Astrocyte of the cerebellum (primary cell): ENCODE results near the gene PTGDS.

Experiments
- DNase-seq: peaks from one replicate; pipeline ENCODE4 v3.0.0-alpha.2; 2011; ENCODE audit warnings: low read depth
- H3K4me3 ChIP-seq: 2 replicates; pipeline ENCODE4 v1.5.1; 2011; ENCODE audit warnings: mild to moderate bottlenecking, low read depth, low read length, moderate library complexity
- in situ Hi-C: cut with HindIII; loops from 2 replicates; pipeline ENCODE4 v1.10.0; 2017; ENCODE audit warnings: low sequenced_read_pairs
- TF ChIP-seq, protein P1 (sequence below): IDR thresholded peaks from 2 replicates; pipeline ENCODE4 v1.5.1; 2012; ENCODE audit warnings: low read length, low read depth, moderate library complexity, mild to moderate bottlenecking; ENCODE audit errors: missing control alignments

Gene PTGDS

DNA sequence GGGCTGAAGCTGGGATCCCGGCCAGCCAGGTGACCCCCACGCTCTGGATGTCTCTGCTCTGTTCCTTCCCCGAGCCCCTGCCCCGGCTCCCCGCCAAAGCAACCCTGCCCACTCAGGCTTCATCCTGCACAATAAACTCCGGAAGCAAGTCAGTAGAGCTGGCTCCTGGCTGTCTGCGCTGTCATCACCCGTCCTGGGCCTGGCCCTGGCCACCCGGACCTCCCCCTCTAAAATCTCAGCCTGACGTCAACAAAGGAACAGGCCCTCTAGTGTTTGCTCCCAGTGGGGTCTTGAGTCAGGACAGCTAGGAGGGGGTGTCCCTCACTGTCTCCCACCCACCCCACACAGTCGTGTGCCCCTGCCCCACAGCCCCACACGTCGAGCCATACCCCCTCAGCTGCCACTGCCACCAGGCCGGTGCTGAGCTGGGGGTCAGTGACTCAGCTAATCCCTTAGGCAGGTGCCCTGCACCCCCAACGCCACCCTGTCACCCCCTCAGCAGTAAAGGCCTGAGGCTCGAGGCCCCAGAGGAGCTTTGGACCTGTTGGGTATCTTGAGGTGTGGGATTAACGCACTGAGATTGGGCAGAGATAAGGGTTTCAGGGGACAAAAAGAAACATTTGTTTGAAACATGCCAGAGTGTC is 4.4 kb downstream of the PTGDS start:
- H3K4me3 ChIP-seq, result no peak overlapping the region
- TF ChIP-seq, protein P1, sequence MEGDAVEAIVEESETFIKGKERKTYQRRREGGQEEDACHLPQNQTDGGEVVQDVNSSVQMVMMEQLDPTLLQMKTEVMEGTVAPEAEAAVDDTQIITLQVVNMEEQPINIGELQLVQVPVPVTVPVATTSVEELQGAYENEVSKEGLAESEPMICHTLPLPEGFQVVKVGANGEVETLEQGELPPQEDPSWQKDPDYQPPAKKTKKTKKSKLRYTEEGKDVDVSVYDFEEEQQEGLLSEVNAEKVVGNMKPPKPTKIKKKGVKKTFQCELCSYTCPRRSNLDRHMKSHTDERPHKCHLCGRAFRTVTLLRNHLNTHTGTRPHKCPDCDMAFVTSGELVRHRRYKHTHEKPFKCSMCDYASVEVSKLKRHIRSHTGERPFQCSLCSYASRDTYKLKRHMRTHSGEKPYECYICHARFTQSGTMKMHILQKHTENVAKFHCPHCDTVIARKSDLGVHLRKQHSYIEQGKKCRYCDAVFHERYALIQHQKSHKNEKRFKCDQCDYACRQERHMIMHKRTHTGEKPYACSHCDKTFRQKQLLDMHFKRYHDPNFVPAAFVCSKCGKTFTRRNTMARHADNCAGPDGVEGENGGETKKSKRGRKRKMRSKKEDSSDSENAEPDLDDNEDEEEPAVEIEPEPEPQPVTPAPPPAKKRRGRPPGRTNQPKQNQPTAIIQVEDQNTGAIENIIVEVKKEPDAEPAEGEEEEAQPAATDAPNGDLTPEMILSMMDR, result no peak
- no peak for DNase-seq
- in situ Hi-C loops, result no loop called here

DNA sequence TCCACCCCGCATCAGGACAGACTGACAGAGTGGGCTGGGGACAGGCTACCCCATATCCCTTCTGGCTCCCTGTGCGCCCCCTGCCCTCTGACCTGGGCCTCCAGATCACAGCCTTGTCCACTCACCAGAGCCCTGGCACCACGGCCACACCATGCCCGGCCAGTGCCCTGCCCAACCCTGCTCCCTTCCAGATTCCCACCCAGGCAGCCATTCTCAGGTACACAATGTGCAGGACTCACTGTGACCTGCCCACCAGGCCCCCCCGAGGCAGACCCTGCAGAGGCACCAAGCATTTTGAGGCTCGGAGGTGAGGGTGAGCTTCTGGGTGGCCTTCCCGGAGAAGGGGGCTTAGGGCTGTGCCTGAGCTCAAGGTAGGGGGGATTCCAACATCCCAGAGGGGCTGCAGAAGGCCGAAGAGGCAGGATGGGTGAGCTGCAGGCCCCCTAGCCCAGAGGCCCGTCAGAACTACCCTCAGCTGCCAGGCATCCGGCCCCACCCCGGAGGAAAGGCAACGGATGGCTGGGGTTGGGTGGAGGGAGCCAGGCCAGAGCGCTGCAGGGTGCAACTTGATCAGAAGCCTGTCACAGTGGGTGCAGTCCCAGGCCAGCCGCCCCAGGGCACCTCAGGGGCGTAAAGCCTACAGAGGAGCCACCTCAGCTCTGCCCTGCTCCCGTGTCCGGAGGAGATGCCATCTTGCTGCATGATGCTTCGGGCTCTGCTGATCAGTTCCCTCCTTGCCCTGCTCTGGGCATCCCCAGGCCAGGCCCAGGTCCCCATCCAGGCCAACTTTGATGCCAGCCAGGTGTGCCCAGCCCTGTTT is 5.1 kb downstream of the PTGDS start, which contains the start of gene LCNL1:
Gene LCNL1 (plus strand): TSS at position 762 of the 820 bp plus-strand sequence. CDS start 594 bp downstream, outside the sequence.
- no peak for DNase-seq
- TF ChIP-seq, protein P1, result no peak
- no peak within 1 kb of the TSS for H3K4me3 ChIP-seq
- in situ Hi-C loops, result no loop called here

DNA sequence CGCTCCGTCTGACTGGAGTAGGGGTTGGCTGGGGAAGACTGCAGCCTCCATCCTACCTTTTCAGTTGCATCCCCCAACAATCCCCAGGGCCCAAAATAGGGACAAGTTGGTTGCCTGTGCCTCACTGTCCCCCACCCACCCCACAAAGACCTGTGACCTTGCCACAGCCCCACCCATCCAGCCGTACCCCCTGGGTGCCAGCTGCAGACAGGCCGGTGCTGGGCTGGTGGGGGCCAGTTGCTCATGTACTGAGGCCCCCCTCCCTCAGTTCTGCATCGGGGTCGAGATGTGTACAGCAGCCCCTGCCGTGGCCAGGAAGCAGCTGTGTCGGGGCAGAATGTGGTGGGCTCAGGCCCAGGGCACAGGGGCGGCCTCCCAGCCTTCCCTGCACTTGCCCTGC is 5.9 kb downstream of the PTGDS start:
- in situ Hi-C loops, result no loop called here
- TF ChIP-seq, protein P1, result no peak
- DNase-seq, result no peak

DNA sequence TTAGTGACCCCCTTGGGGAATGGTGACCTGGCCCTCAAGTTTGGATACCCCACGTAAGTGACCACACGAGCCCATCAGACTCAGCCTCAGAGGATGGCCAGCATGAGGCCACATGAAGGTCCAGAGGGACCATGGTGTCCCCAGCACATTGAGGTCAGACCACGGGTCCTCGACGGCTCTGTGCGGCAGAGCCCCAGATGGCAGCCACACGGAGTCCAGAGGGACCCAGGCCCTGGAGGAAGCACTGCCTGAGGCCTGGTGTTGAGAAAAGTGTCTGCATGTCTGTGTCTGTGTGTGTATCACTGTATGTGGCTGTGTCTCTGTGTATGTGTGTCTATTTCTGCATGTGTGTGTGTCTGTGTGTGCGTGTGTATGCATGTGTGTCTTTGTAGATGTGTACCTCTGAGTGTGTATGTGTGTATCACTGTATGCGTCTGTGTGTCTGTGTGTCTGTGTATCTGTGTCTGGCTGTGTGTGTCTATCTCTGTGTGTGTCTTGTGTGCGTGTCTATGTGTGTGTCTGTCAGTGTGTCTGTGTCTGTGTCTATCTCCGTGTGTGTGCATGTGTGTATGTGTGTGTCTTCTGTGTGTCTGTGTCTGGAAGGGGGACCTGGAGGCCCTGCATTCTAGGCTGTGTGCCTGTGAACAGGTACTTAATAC is 6.5 kb downstream of the PTGDS start:
- in situ Hi-C loops, result no loop called here
- DNase-seq, result no peak
- TF ChIP-seq, protein P1, result no peak
- no peak overlapping the region for H3K4me3 ChIP-seq

More for the DNA sequence above, 5.9 kb downstream of the PTGDS start:
- no peak overlapping the region for H3K4me3 ChIP-seq

DNA sequence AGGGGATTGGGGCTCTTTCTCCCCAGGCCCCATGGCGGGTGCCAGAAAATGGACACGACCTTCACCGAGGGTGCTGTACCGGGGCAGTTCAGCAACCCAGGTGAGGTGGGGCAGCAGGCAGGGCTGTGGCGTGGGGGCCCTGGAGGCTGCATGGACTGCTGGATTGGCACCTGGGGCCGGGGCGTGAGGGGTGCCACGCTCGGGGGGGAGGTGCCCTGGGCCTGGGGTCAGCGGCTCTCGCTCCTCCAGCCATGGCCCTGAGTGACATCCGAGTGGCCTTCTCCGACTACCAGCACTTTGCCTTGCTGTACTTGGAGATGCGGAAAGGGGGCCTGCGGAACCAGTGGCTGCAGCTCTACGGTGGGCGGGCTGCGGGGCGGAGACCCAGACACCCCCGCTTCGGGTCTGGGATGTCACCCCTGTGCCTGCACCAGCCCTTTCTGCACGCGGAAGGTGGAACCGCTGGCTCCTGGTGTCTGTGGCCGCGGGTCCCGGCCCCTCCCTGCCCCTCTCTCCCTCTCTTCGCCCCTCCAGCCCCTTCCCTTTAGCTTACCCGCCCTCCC is 7.2 kb downstream of the PTGDS start:
- in situ Hi-C loops, result no loop called here
- TF ChIP-seq, protein P1, result no peak
- H3K4me3 ChIP-seq, result no peak overlapping the region
- DNase-seq, result no peak

DNA sequence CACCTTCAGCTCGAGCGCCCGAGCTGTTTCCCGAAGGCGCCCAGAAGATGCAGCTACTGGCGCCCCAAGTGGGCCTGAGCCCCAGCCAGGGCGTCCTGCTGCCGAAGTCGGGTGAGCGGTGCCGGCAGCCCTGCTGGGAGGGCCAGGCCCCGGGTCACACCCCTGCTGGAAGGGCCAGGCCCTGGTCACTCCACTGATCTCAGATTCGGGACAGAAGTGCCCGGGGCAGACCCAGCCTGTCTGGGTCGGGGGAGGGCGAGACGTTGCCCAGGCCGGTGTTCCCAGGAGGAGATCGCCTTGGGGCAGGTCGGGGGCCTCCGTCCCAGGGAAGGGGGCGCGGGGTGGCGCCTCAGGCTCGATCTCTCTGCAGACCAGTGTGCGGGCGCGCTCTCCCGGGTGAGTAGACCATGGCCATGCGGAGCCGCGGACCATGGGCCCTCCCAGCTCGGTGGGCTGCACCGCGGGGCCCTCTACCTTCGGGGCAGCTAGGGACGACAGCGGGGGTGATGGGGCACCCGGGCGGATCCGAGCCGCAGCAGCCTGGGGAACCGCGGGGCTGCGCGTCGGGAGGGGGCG is 7.8 kb downstream of the PTGDS start:
- in situ Hi-C loops, result no loop called here
- no peak for DNase-seq
- H3K4me3 ChIP-seq, result no peak overlapping the region

More for the DNA sequence above, 7.8 kb downstream of the PTGDS start:
- TF ChIP-seq, protein P1, result no peak
